Testis (tissue), 2 donors: ENCODE data around the gene WLS.

Experiments
- CTCF ChIP-seq, 3 experiments: fragments of 450-650 bp in 2 of 3; fragments of 200-600 bp in 1 of 3; sonication (generic) in 1 of 3; IDR thresholded peaks; one replicate each; pipeline ENCODE4 v1.5.1; 2016 to 2019; ENCODE audit warnings: antibody characterized with exemption in 3 of 3, mild to moderate bottlenecking in 2 of 3, moderate library complexity in 1 of 3
- POLR2A ChIP-seq: fragments of 450-650 bp; IDR thresholded peaks from one replicate; pipeline ENCODE4 v1.6.1; 2017; ENCODE audit warnings: antibody characterized with exemption, mild to moderate bottlenecking, moderate library complexity

- TF ChIP-seq POLR2A (no peak), CTCF (IDR thresholded peaks at IDR 0.05) (no peak)
Measured at GRCh38 chr1:68166348-68166747, 66.0 kb downstream of the WLS start.
